Measurements from ENCODE around the gene LRRIQ1. TPM values are rescaled to one million over a fixed set of nuclear protein-coding genes. Genes with fewer than 3 reads are reported as not detected.

The LRRIQ1 gene
- total and polyA plus RNA-seq, 4 donors = 0.19 to 0.99 TPM; not detected in 2

Other genes with a start within 250 kb of the LRRIQ1 start
- gene SLC6A15, start 123.6 kb upstream of the LRRIQ1 start, total RNA-seq = under 1 TPM; 0.15 to 0.55 TPM
- not detected for gene SLC6A15, start 123.6 kb upstream of the LRRIQ1 start, polyA plus RNA-seq
- not detected for gene TSPAN19, start 74 bp upstream of the LRRIQ1 start, total RNA-seq
- gene TSPAN19, start 74 bp upstream of the LRRIQ1 start, polyA plus RNA-seq = not detected
- gene ALX1, start 243.9 kb downstream of the LRRIQ1 start, total RNA-seq = not detected
- under 1 TPM in 1 of 2 donors, not detected in 1; 0.25 TPM for gene ALX1, start 243.9 kb downstream of the LRRIQ1 start, polyA plus RNA-seq